K562 (cell line): ENCODE data around the gene PDCD1LG2. TPM values are rescaled to one million over a fixed set of nuclear protein-coding genes. Genes with fewer than 3 reads are reported as not detected.

Experiments
- KLF6 ChIP-seq: fragments of 250-450 bp; sonication (Bioruptor Pico); IDR thresholded peaks from 2 replicates; pipeline ENCODE4 v1.4.0; 2020; ENCODE audit warnings: mild to moderate bottlenecking, moderate library complexity, borderline replicate concordance
- NR4A1 ChIP-seq, 2 experiments: fragments of 250-450 bp in 1 of 2; fragments of 450-650 bp in 1 of 2; sonication (Bioruptor Pico) in 1 of 2; IDR thresholded peaks; 2 replicates each; pipeline versions ENCODE4 v1.4.0 to v1.6.1; 2016 to 2020; ENCODE audit warnings: mild to moderate bottlenecking in 2 of 2, missing compliant biosample characterization in 1 of 2, missing genetic modification characterization in 1 of 2, moderate library complexity in 1 of 2
- XRCC4 ChIP-seq: IDR thresholded peaks from one replicate; pipeline ENCODE4 v1.6.1; 2011; ENCODE audit not compliant: insufficient read depth, insufficient read length; ENCODE audit errors: extremely low read depth
- ZNF175 ChIP-seq: fragments of 200-800 bp; sonication (Bioruptor generic); IDR thresholded peaks from 2 replicates; pipeline ENCODE4 v1.6.1; 2016; ENCODE audit warnings: low read depth, mild to moderate bottlenecking, missing genetic modification characterization, missing compliant biosample characterization
- ZNF644 ChIP-seq: fragments of 200-800 bp; sonication (Bioruptor generic); IDR thresholded peaks from 2 replicates; pipeline ENCODE4 v1.6.1; 2016; ENCODE audit warnings: low read depth, missing genetic modification characterization, missing compliant biosample characterization
- polyA plus RNA-seq, 8 experiments: library from polyadenylated mRNA; depleted of rRNA in 4 of 8; stranded (reverse) in 5 of 8; unstranded in 3 of 8; fragments of >200 nt; fragmentation: Nextera tagmentation in 2 of 8; fragmentation: Illumina TruSeq in 1 of 8; extraction: Ambion mirVana in 2 of 8; extraction: Trizol in 1 of 8; gene quantifications; 2 replicates each; pipeline versions ENCODE4 v1.2.1 to v1.2.3, GENCODE V29; 2011 to 2014; ENCODE audit warnings: inconsistent platforms in 1 of 8, missing spikeins in 1 of 8
- total RNA-seq, 7 experiments: library from RNA; depleted of rRNA in 6 of 7; stranded (reverse); fragments of >200 nt in 6 of 7; fragmentation: Illumina TruSeq in 2 of 7; extraction: Trizol in 2 of 7; gene quantifications; 2 replicates each; pipeline versions ENCODE4 v1.2.1 to v1.2.3, GENCODE V29; 2011 to 2021; ENCODE audit warnings: low replicate concordance in 1 of 7
- TF ChIP-seq, protein P1 (sequence below), 3 experiments: fragments of 200-800 bp in 1 of 3; fragments of 250-450 bp in 1 of 3; fragments of 450-650 bp in 1 of 3; sonication (Bioruptor Pico) in 1 of 3; sonication (Bioruptor generic) in 1 of 3; formaldehyde crosslinking in 1 of 3; IDR thresholded peaks; 2 replicates each; pipeline versions ENCODE4 v1.6.1 to v1.8.0; 2016 to 2022; ENCODE audit warnings: mild to moderate bottlenecking in 2 of 3, missing genetic modification characterization in 2 of 3, missing compliant biosample characterization in 1 of 3, moderate library complexity in 1 of 3

Gene PDCD1LG2
- total and polyA plus RNA-seq, 9 of the 15 experiments (the other 6 are each of a cell fraction or from before 2014, with no cell fraction given), result not detected

DNA sequence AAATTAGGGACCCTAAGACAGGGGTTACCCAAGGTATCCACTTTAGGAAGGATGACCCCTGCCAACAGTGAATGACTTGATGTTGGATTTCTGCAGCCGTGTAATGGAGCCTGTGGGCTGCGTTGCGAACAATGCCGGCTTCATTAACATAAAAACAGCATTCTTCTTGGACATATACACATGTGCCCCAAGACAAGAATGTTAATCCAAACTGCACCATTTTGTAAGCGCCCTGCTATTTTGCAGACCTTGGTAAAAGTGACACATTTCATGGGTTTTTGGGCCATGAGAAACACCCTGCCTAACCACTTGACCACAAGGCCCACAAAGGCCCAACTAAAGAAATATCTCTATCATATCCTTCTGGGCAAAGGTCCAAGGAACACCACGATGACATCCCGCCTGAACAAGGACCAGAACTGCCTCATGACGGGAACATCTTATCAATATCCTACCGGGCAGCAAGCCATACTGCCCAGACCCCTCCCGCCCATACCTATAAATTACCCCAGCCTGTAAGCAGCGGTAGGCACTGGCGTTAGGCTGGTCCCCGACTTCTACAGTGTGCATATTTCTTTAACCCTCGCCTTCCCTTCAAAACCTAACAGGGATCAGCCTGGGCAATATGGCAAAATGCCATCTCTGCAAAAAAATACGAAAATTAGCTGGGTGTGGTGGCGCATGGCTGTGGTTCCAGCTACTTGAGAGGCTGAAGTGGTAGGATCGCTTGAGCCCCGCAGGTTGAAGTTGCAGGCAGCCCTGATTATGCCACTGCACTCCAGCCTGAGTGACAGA, 9.7 kb upstream of the PDCD1LG2 start (continued):
- TF ChIP-seq, protein P1, sequence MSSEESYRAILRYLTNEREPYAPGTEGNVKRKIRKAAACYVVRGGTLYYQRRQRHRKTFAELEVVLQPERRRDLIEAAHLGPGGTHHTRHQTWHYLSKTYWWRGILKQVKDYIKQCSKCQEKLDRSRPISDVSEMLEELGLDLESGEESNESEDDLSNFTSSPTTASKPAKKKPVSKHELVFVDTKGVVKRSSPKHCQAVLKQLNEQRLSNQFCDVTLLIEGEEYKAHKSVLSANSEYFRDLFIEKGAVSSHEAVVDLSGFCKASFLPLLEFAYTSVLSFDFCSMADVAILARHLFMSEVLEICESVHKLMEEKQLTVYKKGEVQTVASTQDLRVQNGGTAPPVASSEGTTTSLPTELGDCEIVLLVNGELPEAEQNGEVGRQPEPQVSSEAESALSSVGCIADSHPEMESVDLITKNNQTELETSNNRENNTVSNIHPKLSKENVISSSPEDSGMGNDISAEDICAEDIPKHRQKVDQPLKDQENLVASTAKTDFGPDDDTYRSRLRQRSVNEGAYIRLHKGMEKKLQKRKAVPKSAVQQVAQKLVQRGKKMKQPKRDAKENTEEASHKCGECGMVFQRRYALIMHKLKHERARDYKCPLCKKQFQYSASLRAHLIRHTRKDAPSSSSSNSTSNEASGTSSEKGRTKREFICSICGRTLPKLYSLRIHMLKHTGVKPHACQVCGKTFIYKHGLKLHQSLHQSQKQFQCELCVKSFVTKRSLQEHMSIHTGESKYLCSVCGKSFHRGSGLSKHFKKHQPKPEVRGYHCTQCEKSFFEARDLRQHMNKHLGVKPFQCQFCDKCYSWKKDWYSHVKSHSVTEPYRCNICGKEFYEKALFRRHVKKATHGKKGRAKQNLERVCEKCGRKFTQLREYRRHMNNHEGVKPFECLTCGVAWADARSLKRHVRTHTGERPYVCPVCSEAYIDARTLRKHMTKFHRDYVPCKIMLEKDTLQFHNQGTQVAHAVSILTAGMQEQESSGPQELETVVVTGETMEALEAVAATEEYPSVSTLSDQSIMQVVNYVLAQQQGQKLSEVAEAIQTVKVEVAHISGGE (CRISPR knock-in tag; IDR thresholded peaks at IDR 0.05), result peak in 1 of 3 experiments; percentile 32; a peak in 2 of 6 replicates
- TF ChIP-seq XRCC4 (no peak), ZNF644 (tag) (no peak), KLF6 (CRISPR knock-in tag) (no peak), ZNF175 (CRISPR knock-in tag) (peak; percentile 60; the same call in 1 of the 2 replicates), NR4A1 (CRISPR knock-in tag; IDR thresholded peaks at IDR 0.05) (no peak), NR4A1 (tag; IDR thresholded peaks at IDR 0.05) (peak; percentile 59; the same call in 1 of the 2 replicates)
- TF ChIP-seq, all 486 proteins: peak for 20
